ENCODE results near the gene CYP27C1.

The CYP27C1 gene

DNA sequence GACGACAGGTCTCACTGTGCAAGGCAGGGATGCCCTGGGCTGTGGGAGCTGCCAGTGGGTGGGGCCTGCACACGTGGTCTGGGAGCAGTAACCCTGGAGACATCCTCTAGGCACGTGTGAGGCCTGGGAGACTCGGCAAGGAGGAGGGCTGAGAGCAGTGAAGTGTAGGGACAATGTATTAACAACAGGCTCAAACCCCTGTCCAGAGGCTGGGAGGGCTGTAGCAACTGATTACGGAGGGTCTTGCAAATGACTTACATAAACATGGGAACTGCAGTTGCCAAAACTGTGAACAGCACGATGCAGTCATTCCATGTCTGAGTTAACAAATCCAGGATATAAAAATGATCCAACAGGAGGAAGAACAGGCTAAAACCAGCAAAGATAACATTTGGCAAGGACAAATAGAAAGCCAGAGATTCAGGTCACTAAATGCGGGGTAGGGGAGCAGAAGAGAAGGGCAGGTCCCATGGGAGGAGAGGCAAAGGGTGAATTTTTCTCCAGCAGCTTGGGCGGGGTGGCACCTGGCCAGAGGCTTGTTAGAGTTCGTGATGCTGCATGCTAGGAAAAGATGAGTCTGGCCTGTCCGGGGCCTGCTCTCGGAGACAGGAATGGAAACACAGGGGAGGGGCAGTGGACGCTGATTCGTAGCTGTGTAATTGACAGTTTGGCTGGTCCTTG lies 44.9 kb downstream of the CYP27C1 start:
- no peak overlapping the region for H3K4me3 ChIP-seq (ENCODE audit: insufficient read depth, low read length, poor library complexity, severe bottlenecking)
- TF ChIP-seq, protein P1, sequence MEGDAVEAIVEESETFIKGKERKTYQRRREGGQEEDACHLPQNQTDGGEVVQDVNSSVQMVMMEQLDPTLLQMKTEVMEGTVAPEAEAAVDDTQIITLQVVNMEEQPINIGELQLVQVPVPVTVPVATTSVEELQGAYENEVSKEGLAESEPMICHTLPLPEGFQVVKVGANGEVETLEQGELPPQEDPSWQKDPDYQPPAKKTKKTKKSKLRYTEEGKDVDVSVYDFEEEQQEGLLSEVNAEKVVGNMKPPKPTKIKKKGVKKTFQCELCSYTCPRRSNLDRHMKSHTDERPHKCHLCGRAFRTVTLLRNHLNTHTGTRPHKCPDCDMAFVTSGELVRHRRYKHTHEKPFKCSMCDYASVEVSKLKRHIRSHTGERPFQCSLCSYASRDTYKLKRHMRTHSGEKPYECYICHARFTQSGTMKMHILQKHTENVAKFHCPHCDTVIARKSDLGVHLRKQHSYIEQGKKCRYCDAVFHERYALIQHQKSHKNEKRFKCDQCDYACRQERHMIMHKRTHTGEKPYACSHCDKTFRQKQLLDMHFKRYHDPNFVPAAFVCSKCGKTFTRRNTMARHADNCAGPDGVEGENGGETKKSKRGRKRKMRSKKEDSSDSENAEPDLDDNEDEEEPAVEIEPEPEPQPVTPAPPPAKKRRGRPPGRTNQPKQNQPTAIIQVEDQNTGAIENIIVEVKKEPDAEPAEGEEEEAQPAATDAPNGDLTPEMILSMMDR (IDR thresholded peaks at IDR 0.05; ENCODE audit: insufficient read depth, low read length, poor library complexity, severe bottlenecking): no peak
- TF ChIP-seq EZH2phosphoT487 (conservative IDR thresholded peaks at IDR 0.05; ENCODE audit: low read length): no peak
- H3K4me2 ChIP-seq (ENCODE audit: low read depth, low read length, poor library complexity, severe bottlenecking): no peak overlapping the region
- H4K20me1 ChIP-seq (ENCODE audit: low read depth, low read length): no peaks in the 10 kb centered on the region
- H3K9ac ChIP-seq (ENCODE audit: low read length): no peak overlapping the region
- no peaks in the 10 kb centered on the region for H3K9me3 ChIP-seq (ENCODE audit: insufficient read depth, low read length)
- H3K79me2 ChIP-seq (ENCODE audit: insufficient read depth, low read length): no peaks in the 10 kb centered on the region
- H3K27ac ChIP-seq (ENCODE audit: low read depth, low read length): no peak overlapping the region
- H3K36me3 ChIP-seq (ENCODE audit: low read length): no peaks in the 10 kb centered on the region
- H3K27me3 ChIP-seq (ENCODE audit: low read length): no peaks in the 10 kb centered on the region
- no peak overlapping the region for H2AFZ ChIP-seq (ENCODE audit: low read depth, low read length, severe bottlenecking)
- no peaks in the 10 kb centered on the region for H3F3A ChIP-seq (ENCODE audit: insufficient read depth)
- H3K9me2 ChIP-seq (replicated peaks; ENCODE audit: insufficient read depth, low read length): no peaks in the 10 kb centered on the region

DNA sequence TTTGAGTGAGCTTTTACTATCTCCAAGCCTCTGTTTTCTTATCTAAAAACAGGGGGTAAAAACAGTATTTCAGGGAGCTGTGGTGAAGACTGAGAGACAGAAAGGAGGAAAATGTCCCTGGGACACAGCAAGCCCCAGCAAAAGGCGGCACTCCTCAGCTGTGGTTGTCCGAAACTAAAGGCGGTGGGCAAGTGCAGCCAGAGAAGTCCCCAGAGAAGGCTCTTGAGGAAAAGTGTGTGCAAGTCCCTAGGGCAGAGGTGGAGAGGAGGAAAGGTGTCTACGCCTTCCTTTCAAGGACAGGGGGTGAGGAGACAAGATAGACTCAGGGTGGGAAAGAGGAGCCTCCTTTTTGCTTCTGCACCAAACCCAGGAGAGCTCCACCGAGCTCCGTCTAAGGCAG lies 45.5 kb downstream of the CYP27C1 start:
- Histone ChIP-seq H3K4me2 (ENCODE audit: low read depth, low read length, poor library complexity, severe bottlenecking) (no peak overlapping the region), H3K9ac (ENCODE audit: low read length) (no peak overlapping the region), H2AFZ (ENCODE audit: low read depth, low read length, severe bottlenecking) (no peak overlapping the region)

DNA sequence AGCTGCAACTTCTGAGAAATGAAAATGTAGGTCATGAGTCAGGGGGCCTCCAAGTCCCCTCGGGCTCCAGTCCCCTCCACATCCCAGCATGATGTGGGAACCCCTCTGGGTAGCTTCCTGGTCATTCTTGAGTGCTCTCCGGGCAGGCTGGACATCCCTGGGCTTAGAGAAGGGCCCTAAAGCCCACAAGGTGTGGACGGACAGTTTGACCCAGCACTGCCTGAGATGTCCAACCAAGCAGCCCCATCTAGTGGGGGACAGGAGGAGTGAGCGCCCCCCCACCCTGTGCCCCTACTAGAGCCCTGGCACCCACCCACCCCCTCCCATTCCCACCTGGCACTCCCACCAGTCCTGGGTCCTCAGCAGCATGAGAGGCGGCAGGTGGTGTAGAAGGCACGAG lies 46.0 kb downstream of the CYP27C1 start:
- Histone ChIP-seq H3K36me3 (ENCODE audit: low read length) (no peaks in the 10 kb centered on the region), H2AFZ (ENCODE audit: low read depth, low read length, severe bottlenecking) (no peak overlapping the region), H3K79me2 (ENCODE audit: insufficient read depth, low read length) (no peaks in the 10 kb centered on the region), H3F3A (ENCODE audit: insufficient read depth) (no peaks in the 10 kb centered on the region), H3K9ac (ENCODE audit: low read length) (no peak overlapping the region), H3K27me3 (ENCODE audit: low read length) (no peaks in the 10 kb centered on the region), H3K4me3 (ENCODE audit: insufficient read depth, low read length, poor library complexity, severe bottlenecking) (no peak overlapping the region), H3K4me2 (ENCODE audit: low read depth, low read length, poor library complexity, severe bottlenecking) (no peak overlapping the region), H3K27ac (ENCODE audit: low read depth, low read length) (no peak overlapping the region), H3K9me2 (replicated peaks; ENCODE audit: insufficient read depth, low read length) (no peaks in the 10 kb centered on the region), H3K9me3 (ENCODE audit: insufficient read depth, low read length) (no peaks in the 10 kb centered on the region), H4K20me1 (ENCODE audit: low read depth, low read length) (no peaks in the 10 kb centered on the region)
- TF ChIP-seq, protein P1 (IDR thresholded peaks at IDR 0.05; ENCODE audit: insufficient read depth, low read length, poor library complexity, severe bottlenecking): no peak
- TF ChIP-seq EZH2phosphoT487 (conservative IDR thresholded peaks at IDR 0.05; ENCODE audit: low read length): no peak

More for the DNA sequence above, 45.5 kb downstream of the CYP27C1 start:
- TF ChIP-seq EZH2phosphoT487 (conservative IDR thresholded peaks at IDR 0.05; ENCODE audit: low read length): no peak
- TF ChIP-seq, protein P1 (IDR thresholded peaks at IDR 0.05; ENCODE audit: insufficient read depth, low read length, poor library complexity, severe bottlenecking): no peak
- H4K20me1 ChIP-seq (ENCODE audit: low read depth, low read length): no peaks in the 10 kb centered on the region
- no peaks in the 10 kb centered on the region for H3K79me2 ChIP-seq (ENCODE audit: insufficient read depth, low read length)
- no peaks in the 10 kb centered on the region for H3F3A ChIP-seq (ENCODE audit: insufficient read depth)
- H3K36me3 ChIP-seq (ENCODE audit: low read length): no peaks in the 10 kb centered on the region
- H3K9me3 ChIP-seq (ENCODE audit: insufficient read depth, low read length): no peaks in the 10 kb centered on the region
- no peaks in the 10 kb centered on the region for H3K27me3 ChIP-seq (ENCODE audit: low read length)
- no peak overlapping the region for H3K27ac ChIP-seq (ENCODE audit: low read depth, low read length)
- H3K4me3 ChIP-seq (ENCODE audit: insufficient read depth, low read length, poor library complexity, severe bottlenecking): no peak overlapping the region
- H3K9me2 ChIP-seq (replicated peaks; ENCODE audit: insufficient read depth, low read length): no peaks in the 10 kb centered on the region
